Subcutaneous adipose tissue (tissue), 4 donors: ENCODE data around the gene RAD18. TPM values are rescaled to one million over a fixed set of nuclear protein-coding genes. Genes with fewer than 3 reads are reported as not detected.

Source experiments
- CTCF ChIP-seq: fragments of 450-650 bp; IDR thresholded peaks from one replicate; pipeline ENCODE4 v1.5.1; 2016; ENCODE audit warnings: low read depth, mild to moderate bottlenecking, control low read depth, antibody characterized with exemption, moderate library complexity
- total RNA-seq, 4 donors: library from RNA; depleted of rRNA; stranded (reverse); fragments of >200 nt; gene quantifications; one replicate each; pipeline ENCODE4 v1.1.0, GENCODE V29; 2016

Gene RAD18
- total RNA-seq, 4 donors from 2014 or later: 5.9 to 12.2 (median 9.9) TPM

- TF ChIP-seq CTCF: no peak
Measured at GRCh38 chr3:8964436-8965370, 1.4 kb upstream of the RAD18 start.

GRCh38 chr3:8962226-8962861 is 928 bp downstream of the RAD18 start:
- TF ChIP-seq CTCF: no peak

GRCh38 chr3:8959668-8960067 is 3.6 kb downstream of the RAD18 start:
- TF ChIP-seq CTCF: no peak

GRCh38 chr3:8954938-8955763 is 8.1 kb downstream of the RAD18 start:
- TF ChIP-seq CTCF: no peak

- no peak for TF ChIP-seq CTCF
Measured at GRCh38 chr3:8953313-8953712, 10.0 kb downstream of the RAD18 start.

GRCh38 chr3:8952130-8952529 is 11.1 kb downstream of the RAD18 start:
- no peak for TF ChIP-seq CTCF
